Measurements from ENCODE around the gene TGFBI. TPM values are rescaled to one million over a fixed set of nuclear protein-coding genes. Genes with fewer than 3 reads are reported as not detected.

Gene TGFBI
- total RNA-seq, 1 donor from 2014 or later, result 46.9 TPM

- DNase-seq (ENCODE audit: low spot score), result peak; percentile 57
- intact Hi-C loops (cut with DNase I), result no loop called here
Observed at GRCh38 chr5:136056771-136057335, 28.1 kb downstream of the TGFBI start.

GRCh38 chr5:136057401-136058038, 28.7 kb downstream of the TGFBI start:
- DNase-seq (ENCODE audit: low spot score), result peak; percentile 65
- intact Hi-C loops (cut with DNase I), result loop anchor here (2.0 kb wide), 1 partner anchor 113 kb away; no protein-coding TSS in a partner anchor

- intact Hi-C loops (cut with DNase I), result loop anchor here (2.0 kb wide), 1 partner anchor 114 kb away; no protein-coding TSS in a partner anchor
Observed at GRCh38 chr5:136058039-136058971, 29.5 kb downstream of the TGFBI start.

GRCh38 chr5:136058972-136059354, 30.2 kb downstream of the TGFBI start:
- peak; percentile 59 for DNase-seq (ENCODE audit: low spot score)
- intact Hi-C loops (cut with DNase I), result loop anchor here (2.0 kb wide), 1 partner anchor 114 kb away; no protein-coding TSS in a partner anchor

More at GRCh38 chr5:136058039-136058971, 29.5 kb downstream of the TGFBI start:
- DNase-seq (ENCODE audit: low spot score), result peak; percentile 78

GRCh38 chr5:136060963-136061362, 32.2 kb downstream of the TGFBI start:
- peak; percentile 53 for DNase-seq (ENCODE audit: low spot score)
- intact Hi-C loops (cut with DNase I), result loop anchor here (5.0 kb wide), 1 partner anchor 174 kb away; no protein-coding TSS in a partner anchor

- DNase-seq (ENCODE audit: low spot score), result no peak
- intact Hi-C loops (cut with DNase I), result loop anchor here (5.0 kb wide), 1 partner anchor 174 kb away; no protein-coding TSS in a partner anchor
Observed at GRCh38 chr5:136061630-136062365, 33.0 kb downstream of the TGFBI start.

- intact Hi-C loops (cut with DNase I), result loop anchor here (5.0 kb wide), 1 partner anchor 175 kb away; no protein-coding TSS in a partner anchor
- DNase-seq (ENCODE audit: low spot score), result no peak
Observed at GRCh38 chr5:136062366-136063274, 33.8 kb downstream of the TGFBI start.

- intact Hi-C loops (cut with DNase I), result loop anchor here (5.0 kb wide), 1 partner anchor 177 kb away; no protein-coding TSS in a partner anchor
- DNase-seq (ENCODE audit: low spot score), result peak; percentile 29
Observed at GRCh38 chr5:136063778-136064465, 35.1 kb downstream of the TGFBI start.

GRCh38 chr5:136064510-136064909, 35.7 kb downstream of the TGFBI start:
- peak; percentile 63 for DNase-seq (ENCODE audit: low spot score)

GRCh38 chr5:136065588-136065987, 36.8 kb downstream of the TGFBI start:
- no peak for DNase-seq (ENCODE audit: low spot score)
- intact Hi-C loops (cut with DNase I), result no loop called here

More at GRCh38 chr5:136064510-136064909, 35.7 kb downstream of the TGFBI start:
- intact Hi-C loops (cut with DNase I), result loop anchor here (5.0 kb wide), 1 partner anchor 177 kb away; no protein-coding TSS in a partner anchor

GRCh38 chr5:136066661-136067271, 38.0 kb downstream of the TGFBI start:
- DNase-seq (ENCODE audit: low spot score), result peak; percentile 73
- intact Hi-C loops (cut with DNase I), result no loop called here

GRCh38 chr5:136067422-136067821, 38.6 kb downstream of the TGFBI start:
- intact Hi-C loops (cut with DNase I), result no loop called here
- no peak for DNase-seq (ENCODE audit: low spot score)

- DNase-seq (ENCODE audit: low spot score), result peak; percentile 51
- intact Hi-C loops (cut with DNase I), result no loop called here
Observed at GRCh38 chr5:136070486-136071285, 41.9 kb downstream of the TGFBI start.

GRCh38 chr5:136073714-136074529, 45.1 kb downstream of the TGFBI start:
- intact Hi-C loops (cut with DNase I), result no loop called here
- DNase-seq (ENCODE audit: low spot score), result no peak

- intact Hi-C loops (cut with DNase I), result no loop called here
- no peak for DNase-seq (ENCODE audit: low spot score)
Observed at GRCh38 chr5:136075466-136075891, 46.7 kb downstream of the TGFBI start.
